Astrocyte of the spinal cord (primary cell): ENCODE results near the gene KLHL3.

Experiments
- DNase-seq: peaks from one replicate; pipeline ENCODE4 v3.0.0; 2011; ENCODE audit warnings: low read depth, low spot score
- H3K4me3 ChIP-seq: 2 replicates; pipeline ENCODE4 v1.5.1; 2011; ENCODE audit warnings: low read depth, mild to moderate bottlenecking, low read length, moderate library complexity
- in situ Hi-C: cut with HindIII; loops from 2 replicates; pipeline ENCODE4 v1.10.0; 2017; ENCODE audit warnings: low sequenced_read_pairs
- TF ChIP-seq, protein P1 (sequence below): IDR thresholded peaks from 2 replicates; pipeline ENCODE4 v1.5.1; 2012; ENCODE audit warnings: low read depth, mild to moderate bottlenecking, low read length, inconsistent platforms

The KLHL3 gene

DNA sequence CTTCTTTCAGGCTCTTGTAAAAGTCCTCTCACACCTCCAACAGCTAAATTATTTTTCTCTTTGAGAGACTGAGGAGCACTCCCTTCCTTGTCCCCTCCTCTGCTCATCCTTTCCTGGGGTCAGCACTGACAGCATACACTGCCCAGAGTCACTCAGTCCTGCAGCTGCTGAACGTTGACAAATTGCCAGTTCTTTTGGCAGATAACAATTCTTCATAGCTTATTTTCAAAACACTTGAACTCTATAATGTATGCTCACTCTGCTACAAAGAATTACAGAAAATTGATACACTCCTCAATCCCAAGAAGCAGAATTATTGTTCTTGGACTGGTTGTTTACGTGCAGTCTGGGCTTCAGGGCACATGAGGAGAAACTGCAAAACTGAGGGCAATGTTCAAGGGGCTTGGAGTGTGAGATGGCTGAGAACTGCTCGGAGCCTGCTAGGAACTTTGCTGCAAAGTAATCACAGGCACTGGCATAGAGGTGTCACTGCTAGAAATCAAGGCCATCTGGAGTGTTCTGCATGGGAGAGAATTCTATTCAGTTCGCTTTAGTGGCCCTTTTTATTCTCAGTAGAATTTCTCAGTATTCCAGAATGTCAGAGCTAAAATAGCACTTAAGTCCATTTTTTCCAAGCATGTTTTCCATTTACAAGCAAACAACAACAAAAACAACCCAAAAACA lies 140.4 kb downstream of the KLHL3 start:
- in situ Hi-C loops, result no loop called here
- TF ChIP-seq, protein P1, sequence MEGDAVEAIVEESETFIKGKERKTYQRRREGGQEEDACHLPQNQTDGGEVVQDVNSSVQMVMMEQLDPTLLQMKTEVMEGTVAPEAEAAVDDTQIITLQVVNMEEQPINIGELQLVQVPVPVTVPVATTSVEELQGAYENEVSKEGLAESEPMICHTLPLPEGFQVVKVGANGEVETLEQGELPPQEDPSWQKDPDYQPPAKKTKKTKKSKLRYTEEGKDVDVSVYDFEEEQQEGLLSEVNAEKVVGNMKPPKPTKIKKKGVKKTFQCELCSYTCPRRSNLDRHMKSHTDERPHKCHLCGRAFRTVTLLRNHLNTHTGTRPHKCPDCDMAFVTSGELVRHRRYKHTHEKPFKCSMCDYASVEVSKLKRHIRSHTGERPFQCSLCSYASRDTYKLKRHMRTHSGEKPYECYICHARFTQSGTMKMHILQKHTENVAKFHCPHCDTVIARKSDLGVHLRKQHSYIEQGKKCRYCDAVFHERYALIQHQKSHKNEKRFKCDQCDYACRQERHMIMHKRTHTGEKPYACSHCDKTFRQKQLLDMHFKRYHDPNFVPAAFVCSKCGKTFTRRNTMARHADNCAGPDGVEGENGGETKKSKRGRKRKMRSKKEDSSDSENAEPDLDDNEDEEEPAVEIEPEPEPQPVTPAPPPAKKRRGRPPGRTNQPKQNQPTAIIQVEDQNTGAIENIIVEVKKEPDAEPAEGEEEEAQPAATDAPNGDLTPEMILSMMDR, result no peak
- no peak overlapping the region for H3K4me3 ChIP-seq
- no peak for DNase-seq

DNA sequence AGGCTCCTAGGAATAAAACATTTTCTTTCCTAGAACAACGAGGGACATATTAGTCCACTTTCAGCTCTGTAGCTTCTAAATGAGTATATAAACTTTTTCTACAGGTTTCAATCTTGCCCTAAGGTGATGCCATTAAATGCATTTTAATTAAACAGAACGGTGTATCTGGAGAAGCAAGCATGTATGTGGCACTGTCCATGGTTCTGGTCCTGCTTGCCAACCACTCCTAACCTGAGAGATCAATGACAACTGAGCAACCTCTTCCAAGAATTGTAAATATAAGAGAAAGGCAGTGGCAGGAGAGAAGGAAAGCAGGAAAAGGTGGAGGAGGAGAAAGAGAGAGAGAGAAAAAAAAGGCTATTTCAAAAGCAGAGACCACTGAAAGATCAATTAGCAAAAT lies 141.2 kb downstream of the KLHL3 start:
- TF ChIP-seq, protein P1, result no peak
- in situ Hi-C loops, result no loop called here
- no peak overlapping the region for H3K4me3 ChIP-seq
- DNase-seq, result peak; percentile 5

DNA sequence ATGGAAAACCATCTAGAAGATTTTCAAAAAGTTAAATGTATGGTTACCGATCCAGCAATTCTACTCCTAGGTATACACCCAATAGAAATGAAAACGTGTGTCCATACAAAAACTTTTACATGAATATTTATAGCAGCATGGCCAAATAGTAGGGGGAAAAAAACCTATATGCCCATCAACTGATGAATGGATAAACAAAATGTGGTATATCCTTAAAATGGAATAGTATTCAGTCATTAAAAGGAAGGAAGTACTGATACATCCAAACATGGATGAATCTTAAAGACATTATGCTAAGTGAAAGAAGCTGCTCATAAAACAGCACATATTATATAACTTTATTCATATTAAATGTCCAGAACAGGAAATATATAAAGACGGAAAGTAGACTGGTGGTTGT lies 143.6 kb downstream of the KLHL3 start:
- no peak overlapping the region for H3K4me3 ChIP-seq
- DNase-seq, result no peak
- in situ Hi-C loops, result no loop called here
- TF ChIP-seq, protein P1, result no peak

DNA sequence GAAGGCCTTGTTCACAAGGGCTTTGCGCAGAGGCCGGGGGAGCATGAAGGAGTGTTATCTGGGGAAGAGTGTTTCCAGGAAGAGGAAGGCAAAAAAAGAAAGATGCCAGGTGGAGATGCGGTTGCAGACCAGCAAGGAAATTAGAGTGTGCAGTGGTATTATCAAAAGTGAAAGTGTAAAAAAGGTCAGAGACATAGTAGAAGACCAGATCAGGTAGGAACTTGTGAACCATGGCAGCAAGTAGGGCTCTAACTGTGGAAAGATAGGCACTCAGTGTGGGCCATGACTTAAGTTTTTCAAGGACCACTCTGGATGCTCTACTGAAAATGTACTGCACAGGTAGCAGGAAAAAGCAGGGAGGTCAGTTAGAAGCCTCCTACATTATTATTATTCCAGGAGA lies 146.7 kb downstream of the KLHL3 start:
- DNase-seq, result no peak
- in situ Hi-C loops, result no loop called here
- H3K4me3 ChIP-seq, result no peak overlapping the region
- TF ChIP-seq, protein P1, result no peak

DNA sequence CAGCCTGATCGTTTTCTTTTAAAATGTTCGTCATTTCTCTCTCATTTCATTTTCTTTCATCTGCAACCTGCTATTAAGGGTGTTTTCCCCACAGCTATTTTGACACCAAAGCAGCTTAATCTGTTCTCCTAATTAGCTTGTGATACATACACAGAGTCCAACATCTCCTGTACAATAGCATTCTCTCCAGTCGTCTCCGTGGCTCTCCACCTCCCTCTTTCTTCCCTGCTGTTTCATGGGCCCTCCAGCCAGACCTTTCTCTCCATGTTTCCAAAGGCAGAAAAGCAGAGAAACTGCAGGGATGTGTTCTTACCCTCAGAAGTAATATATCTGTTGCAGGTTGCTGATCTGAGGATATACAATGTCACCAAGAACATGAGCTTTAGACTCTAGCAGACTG lies 148.0 kb downstream of the KLHL3 start:
- no peak for DNase-seq
- in situ Hi-C loops, result no loop called here
- TF ChIP-seq, protein P1, result no peak
- no peak overlapping the region for H3K4me3 ChIP-seq

DNA sequence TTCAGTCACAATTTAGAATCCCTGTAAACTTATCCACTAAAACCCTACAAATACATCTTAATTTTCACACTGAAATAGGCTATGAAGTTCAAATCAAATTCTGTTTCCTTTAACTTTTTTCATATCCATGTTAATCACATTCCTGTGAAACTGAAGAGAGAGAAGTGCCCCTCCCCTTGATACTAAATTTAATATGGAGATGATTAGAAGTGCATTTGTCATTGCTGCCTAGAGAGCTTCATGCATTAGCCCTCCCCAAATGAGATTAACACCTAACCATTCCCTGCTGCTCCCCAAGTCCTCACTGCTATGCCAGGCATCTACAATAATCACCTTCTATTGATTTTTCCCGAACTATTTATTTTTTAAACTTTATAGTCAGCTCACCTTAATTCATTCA lies 151.6 kb downstream of the KLHL3 start:
- TF ChIP-seq, protein P1, result no peak
- no peak for DNase-seq
- H3K4me3 ChIP-seq, result no peak overlapping the region
- in situ Hi-C loops, result no loop called here
